Activated gamma-delta T cell (primary cell): ENCODE measurements around the gene E2F3.
"Not testable (repeated sequence)": the region's sequence is repeated elsewhere in the genome, so short reads cannot be mapped to it uniquely, and the experiment has no call there.

Source experiments
- DNase-seq: peaks from one replicate; lab custom pipeline; 2025; lab: John Stamatoyannopoulos, UW

E2F3 gene

GRCh38 chr6:20433929-20434328 lies 32.2 kb downstream of the E2F3 start:
- no peak for DNase-seq

- no peak for DNase-seq
Observed at GRCh38 chr6:20434766-20435165, 33.1 kb downstream of the E2F3 start.

GRCh38 chr6:20436719-20437118 lies 35.0 kb downstream of the E2F3 start:
- no peak for DNase-seq

DNA sequence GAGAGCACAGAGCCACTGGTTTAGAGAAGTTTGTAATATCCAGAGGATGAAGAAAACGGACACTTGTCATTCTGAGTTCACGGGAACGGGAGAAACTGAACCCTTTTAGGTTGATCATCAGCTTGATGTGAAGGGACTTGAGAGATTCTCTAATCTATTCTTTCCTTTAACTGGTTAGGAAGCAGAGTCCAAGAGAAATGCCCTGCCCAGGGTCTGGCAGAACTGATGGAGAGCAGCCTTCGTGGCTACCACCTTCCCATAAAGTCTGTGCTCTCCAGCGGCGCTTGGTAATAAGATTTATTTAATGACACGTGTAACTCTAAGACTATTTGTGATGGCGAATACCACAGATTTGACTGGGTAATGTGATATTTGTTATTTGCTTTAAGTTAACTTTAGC lies 36.0 kb downstream of the E2F3 start:
- no peak for DNase-seq

GRCh38 chr6:20438462-20439070 lies 36.9 kb downstream of the E2F3 start:
- DNase-seq: no peak

- no peak for DNase-seq
Observed at GRCh38 chr6:20439558-20439957, 37.9 kb downstream of the E2F3 start.

- no peak for DNase-seq
Observed at GRCh38 chr6:20440296-20440695, 38.6 kb downstream of the E2F3 start.

DNA sequence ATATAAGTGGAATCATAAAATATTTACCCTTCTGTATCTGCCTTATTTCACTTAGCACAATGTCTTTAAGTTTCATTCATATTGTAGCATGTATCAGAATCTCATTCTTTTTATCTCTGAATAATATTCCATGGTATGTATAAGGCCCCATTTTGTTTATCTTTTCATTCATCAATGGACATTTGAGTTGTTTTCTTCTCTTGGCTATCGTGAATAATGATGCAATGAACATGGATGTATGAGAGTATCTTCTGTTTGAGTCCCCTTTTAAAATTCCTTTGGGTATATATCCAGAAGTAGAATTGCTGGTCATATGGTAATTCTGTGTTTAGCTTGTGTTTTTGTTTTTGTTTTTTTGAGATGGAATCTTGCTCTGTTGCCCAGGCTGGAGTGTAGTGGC lies 39.6 kb downstream of the E2F3 start:
- no peak for DNase-seq

- no peak for DNase-seq
Observed at GRCh38 chr6:20441921-20442320, 40.2 kb downstream of the E2F3 start.

- no peak for DNase-seq
Observed at GRCh38 chr6:20444786-20445271, 43.1 kb downstream of the E2F3 start.

GRCh38 chr6:20447157-20447556 lies 45.5 kb downstream of the E2F3 start:
- no peak for DNase-seq

- DNase-seq: no peak
Observed at GRCh38 chr6:20447581-20448132, 46.0 kb downstream of the E2F3 start.

GRCh38 chr6:20448828-20449227 lies 47.1 kb downstream of the E2F3 start:
- DNase-seq: no peak

- DNase-seq: no peak
Observed at GRCh38 chr6:20454204-20454824, 52.6 kb downstream of the E2F3 start.

DNA sequence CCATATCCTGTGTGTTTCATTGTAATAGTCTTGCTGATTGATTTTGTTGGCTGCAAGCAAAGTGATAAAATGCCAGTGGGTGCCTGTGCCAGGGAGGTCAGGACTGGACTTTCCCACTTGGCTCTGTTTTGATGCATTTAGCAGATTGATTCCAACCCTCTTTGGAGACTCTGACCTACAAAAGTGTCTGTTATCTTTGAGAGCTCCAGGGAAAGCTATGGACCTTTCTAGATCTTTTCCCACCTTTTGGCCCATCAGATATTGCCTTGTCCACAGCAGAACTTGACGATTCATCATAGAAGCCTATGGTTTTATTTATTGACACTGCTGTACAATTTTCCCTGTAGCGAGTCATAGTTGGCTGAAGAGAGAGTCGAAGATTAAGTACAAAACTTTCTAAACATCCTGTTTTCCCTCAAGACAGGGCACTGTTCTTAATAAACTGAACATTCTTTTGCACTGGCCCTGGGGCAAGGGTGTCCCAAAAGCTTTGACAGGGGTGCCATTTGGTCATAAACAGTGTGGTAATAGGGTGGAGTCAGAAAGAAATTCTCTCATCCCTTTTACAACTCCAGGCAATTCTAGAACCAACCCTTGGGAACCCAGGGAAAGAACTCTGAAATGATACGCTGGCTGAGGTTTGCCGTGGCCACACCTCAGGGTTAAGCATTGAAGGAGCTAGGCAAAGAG lies 53.7 kb downstream of the E2F3 start:
- DNase-seq: no peak

DNA sequence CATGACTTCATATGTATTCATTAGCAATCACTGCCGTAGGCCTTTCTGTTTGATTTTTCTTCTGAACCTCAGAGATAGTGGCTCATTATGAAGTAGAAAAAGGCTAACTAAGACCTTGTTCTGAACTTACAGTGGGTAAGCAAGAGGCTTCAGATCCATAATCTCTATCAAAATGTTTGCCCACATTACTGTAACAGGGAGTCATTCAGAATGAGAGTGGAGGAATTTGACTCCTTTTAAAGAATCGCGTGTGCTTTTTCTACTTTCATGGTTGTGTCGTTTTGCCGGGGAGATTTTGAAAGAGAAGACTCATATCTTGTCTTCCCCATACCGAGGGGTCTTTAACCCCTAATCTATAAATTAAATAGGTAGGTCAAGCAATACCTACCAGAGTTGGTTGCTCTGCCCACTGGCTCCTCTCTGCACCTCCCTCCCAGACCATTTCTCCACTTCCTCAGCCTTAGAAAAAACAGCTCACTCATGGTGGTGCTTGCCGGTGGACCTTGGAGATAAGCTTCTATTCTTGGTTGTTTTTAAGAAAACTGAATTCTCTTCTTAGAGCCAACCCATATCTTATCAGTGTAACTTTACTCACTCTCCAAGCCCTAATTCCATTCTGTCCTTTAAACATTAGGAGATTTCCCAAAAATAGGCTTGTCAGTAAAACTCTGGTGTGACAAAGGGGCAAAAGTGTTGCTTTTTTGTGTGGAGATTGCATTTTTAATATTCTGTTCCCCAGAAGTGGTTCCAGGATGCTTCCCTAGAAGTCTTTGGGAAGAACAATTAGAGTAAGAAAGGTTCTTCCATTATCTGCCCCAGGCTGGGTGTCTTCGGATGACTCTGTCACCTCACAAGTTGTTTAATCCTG lies 56.6 kb downstream of the E2F3 start:
- DNase-seq: no peak

DNA sequence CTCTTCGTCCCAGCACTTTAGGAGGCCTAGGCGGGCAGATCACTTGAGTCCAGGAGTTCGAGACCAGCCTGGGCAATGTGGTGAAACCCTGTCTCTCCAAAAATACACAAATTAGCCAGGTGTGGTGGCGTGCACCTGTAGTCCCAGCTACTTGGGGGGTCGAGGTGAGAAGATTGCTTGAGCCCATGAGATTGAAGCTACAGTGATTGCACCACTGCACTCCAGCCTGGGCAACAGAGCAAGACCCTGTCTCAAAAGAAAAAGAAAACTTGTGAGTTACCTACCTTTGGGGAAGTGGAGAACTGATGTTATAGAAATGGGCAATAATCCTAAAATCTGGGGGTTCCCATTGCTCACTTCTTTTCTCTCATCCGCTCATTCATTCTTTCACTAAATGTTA lies 58.0 kb downstream of the E2F3 start:
- DNase-seq: no peak

- DNase-seq: no peak
Observed at GRCh38 chr6:20461576-20461975, 59.9 kb downstream of the E2F3 start.

DNA sequence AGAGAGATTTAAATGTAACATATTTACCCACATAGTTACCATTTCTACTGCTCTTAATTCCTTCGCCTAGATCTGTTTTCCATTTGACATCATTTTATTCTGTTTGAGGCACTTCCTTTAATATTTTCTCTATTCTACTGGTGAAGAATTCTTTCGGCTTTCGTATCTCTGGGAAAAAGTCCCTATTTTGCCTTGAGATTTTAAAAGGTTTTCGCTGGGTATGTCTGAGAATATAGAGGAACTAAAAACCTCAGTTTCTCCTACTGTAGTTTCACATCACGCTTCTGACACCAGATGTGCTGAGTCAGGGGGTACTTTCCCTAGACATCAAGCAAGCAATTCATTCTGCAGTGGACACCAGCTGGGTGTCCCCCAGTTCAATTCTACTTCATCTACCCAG lies 61.7 kb downstream of the E2F3 start:
- no peak for DNase-seq

GRCh38 chr6:20464041-20464440 lies 62.4 kb downstream of the E2F3 start:
- DNase-seq: no peak

DNA sequence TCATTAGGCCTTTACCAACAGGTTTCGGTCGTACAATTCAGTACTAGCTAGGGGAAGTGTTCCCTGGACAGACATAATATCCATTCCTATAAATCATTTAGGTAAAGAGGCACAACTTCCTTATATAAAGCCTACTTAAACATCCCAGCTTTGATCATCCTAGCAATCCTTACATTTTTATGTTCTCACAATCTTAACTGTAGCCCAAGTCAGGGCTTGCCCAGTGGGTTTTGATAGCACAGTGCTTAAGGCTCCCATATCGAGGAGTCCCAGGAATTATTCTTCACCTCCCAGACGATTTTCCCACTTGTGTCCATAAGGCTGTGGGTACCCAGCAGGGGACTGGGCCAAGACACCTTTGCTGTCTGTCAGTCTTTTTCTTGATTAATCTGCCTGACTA lies 63.2 kb downstream of the E2F3 start:
- no peak for DNase-seq

DNA sequence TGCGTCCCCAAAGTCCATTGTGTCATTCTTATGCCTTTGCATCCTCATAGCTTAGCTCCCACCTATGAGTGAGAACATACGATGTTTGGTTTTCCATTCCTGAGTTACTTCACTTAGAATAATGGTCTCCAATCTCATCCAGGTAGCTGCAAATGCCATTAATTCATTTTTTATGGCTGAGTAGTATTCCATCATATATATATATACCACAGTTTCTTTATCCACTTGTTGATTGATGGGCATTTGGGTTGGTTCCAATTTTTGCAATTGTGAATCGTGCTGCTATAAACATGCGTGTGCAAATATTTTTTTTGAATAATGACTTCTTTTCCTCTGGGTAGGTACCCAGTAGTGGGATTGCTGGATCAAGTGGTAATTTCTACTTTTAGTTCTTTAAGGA lies 63.9 kb downstream of the E2F3 start:
- not testable (repeated sequence) for DNase-seq
